ENCODE results near the gene ZNF385C. TPM values are rescaled to one million over a fixed set of nuclear protein-coding genes. Genes with fewer than 3 reads are reported as not detected.
A peak's percentile ranks its signal among the peaks of the same experiment; 100 is the strongest.

Gene ZNF385C
- total RNA-seq, 1 experiment from 2014 or later: 3.7 TPM

DNA sequence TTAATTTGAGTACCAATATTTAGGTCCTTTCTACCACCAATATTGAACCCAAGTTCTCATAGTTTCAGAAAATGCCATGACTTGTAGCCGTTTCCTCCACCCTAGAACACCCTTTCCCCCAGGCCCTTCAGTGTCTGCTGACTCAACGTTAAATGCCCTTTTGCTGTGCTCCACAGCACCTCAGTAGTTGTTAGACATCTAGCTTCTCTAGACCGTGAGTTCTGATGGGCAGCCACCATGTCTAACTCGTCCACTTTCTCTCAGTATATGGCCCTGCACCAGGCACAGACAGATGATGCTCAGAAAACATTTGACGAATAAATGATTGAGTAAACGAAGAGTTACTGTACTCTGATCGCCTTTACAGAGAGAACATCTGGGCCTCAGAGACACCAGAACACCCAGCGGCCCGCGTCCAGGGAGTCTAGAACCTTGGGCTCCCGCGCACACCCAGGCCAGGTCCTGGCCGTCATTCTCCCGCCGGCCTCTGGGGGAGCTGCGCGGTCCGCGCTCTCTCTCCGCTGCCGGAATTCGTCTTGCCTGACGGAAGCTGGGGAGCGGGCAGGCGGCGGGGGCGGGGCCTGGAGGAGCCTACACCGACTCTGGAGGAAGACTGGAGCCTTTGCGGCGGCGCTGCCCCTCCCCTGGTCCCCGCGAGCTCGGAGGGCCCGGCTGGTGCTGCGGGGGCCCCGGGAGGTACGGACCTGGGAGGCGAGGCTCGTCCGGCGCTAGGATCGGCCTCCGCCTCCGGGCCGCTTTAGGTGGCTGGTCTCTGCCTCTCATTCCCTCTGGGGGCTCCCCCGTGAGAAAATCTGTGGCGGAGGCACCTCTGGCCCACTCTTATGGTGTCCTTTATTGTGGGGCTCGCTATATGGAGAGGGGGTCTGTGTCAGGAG lies 78.5 kb downstream of the ZNF385C start, which contains the start of gene NKIRAS2 (continued):
- TF ChIP-seq SMAD4 (CRISPR knock-in tag; IDR thresholded peaks at IDR 0.05) (no peak), KAT7 (CRISPR knock-in tag; IDR thresholded peaks at IDR 0.05; ENCODE audit: borderline replicate concordance) (0 out of 2 replicates have a peak, but pooled peaks have one; percentile 45), NFE2L1 (CRISPR knock-in tag; IDR thresholded peaks at IDR 0.05) (no peak), JAZF1 (CRISPR knock-in tag; IDR thresholded peaks at IDR 0.05) (no peak), TEAD4 (CRISPR knock-in tag; IDR thresholded peaks at IDR 0.05) (no peak), ZSCAN18 (CRISPR knock-in tag; IDR thresholded peaks at IDR 0.05) (peak; percentile 79; the same call in 1 of the 2 replicates), NFYB (CRISPR knock-in tag; conservative IDR thresholded peaks at IDR 0.05; ENCODE audit: low read depth) (no peak), E2F5 (CRISPR knock-in tag; IDR thresholded peaks at IDR 0.05) (peak; percentile 57; the same call in 1 of the 2 replicates), TP53 (CRISPR knock-in tag; IDR thresholded peaks at IDR 0.05) (no peak), SP1 (CRISPR knock-in tag; conservative IDR thresholded peaks at IDR 0.05) (peak; percentile 96), RELA (CRISPR knock-in tag; IDR thresholded peaks at IDR 0.05; ENCODE audit: borderline replicate concordance) (no peak), FOXP1 (CRISPR knock-in tag; IDR thresholded peaks at IDR 0.05; ENCODE audit: borderline replicate concordance) (peak; percentile 81; the same call in 1 of the 2 replicates), PRRX2 (CRISPR knock-in tag; IDR thresholded peaks at IDR 0.05) (no peak), GABPB1 (CRISPR knock-in tag; IDR thresholded peaks at IDR 0.05) (peak; percentile 85), CREM (CRISPR knock-in tag; IDR thresholded peaks at IDR 0.05) (peak; percentile 65; the same call in 1 of the 2 replicates), ERG (CRISPR knock-in tag; IDR thresholded peaks at IDR 0.05) (no peak), TEAD1 (CRISPR knock-in tag; IDR thresholded peaks at IDR 0.05) (0 out of 2 replicates have a peak, but pooled peaks have one; percentile 52)
- TF ChIP-seq, protein P1, sequence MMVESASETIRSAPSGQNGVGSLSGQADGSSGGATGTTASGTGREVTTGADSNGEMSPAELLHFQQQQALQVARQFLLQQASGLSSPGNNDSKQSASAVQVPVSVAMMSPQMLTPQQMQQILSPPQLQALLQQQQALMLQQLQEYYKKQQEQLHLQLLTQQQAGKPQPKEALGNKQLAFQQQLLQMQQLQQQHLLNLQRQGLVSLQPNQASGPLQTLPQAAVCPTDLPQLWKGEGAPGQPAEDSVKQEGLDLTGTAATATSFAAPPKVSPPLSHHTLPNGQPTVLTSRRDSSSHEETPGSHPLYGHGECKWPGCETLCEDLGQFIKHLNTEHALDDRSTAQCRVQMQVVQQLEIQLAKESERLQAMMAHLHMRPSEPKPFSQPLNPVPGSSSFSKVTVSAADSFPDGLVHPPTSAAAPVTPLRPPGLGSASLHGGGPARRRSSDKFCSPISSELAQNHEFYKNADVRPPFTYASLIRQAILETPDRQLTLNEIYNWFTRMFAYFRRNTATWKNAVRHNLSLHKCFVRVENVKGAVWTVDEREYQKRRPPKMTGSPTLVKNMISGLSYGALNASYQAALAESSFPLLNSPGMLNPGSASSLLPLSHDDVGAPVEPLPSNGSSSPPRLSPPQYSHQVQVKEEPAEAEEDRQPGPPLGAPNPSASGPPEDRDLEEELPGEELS (CRISPR knock-in tag; IDR thresholded peaks at IDR 0.05): no peak
- TF ChIP-seq, protein P2, sequence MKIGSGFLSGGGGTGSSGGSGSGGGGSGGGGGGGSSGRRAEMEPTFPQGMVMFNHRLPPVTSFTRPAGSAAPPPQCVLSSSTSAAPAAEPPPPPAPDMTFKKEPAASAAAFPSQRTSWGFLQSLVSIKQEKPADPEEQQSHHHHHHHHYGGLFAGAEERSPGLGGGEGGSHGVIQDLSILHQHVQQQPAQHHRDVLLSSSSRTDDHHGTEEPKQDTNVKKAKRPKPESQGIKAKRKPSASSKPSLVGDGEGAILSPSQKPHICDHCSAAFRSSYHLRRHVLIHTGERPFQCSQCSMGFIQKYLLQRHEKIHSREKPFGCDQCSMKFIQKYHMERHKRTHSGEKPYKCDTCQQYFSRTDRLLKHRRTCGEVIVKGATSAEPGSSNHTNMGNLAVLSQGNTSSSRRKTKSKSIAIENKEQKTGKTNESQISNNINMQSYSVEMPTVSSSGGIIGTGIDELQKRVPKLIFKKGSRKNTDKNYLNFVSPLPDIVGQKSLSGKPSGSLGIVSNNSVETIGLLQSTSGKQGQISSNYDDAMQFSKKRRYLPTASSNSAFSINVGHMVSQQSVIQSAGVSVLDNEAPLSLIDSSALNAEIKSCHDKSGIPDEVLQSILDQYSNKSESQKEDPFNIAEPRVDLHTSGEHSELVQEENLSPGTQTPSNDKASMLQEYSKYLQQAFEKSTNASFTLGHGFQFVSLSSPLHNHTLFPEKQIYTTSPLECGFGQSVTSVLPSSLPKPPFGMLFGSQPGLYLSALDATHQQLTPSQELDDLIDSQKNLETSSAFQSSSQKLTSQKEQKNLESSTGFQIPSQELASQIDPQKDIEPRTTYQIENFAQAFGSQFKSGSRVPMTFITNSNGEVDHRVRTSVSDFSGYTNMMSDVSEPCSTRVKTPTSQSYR (CRISPR knock-in tag; IDR thresholded peaks at IDR 0.05): 0 out of 2 replicates have a peak, but pooled peaks have one; percentile 24
- TF ChIP-seq, protein P3, sequence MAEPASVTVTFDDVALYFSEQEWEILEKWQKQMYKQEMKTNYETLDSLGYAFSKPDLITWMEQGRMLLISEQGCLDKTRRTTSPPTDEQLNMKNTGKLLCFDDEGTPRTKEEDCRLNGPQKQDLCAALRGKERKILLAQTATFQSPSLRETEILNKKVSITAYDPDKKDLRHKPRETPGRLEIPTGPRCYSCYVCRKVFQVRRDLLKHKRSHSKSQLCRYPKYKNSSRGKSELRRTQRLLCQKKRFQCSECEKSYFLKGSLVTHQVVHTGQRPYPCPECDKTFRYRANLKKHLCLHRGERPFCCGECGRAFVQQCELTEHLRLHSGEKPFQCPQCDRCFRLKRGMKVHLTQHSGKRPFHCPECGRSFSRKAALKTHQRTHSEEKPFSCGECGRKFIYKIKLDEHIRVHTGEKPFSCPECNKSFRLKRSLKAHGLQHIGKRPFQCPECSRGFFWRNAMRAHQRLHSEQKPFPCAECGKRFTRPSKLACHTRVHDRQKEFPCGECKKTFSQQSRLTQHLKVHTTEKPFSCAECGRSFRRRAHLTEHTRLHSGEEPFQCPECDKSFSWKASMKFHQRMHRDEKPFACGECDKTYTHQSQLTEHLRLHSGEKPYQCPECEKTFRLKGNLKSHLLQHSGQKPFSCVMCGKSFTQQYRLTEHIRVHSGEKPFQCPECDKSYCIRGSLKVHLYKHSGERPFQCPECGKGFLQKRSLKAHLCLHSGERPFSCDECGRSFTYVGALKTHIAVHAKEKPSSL (CRISPR knock-in tag; conservative IDR thresholded peaks at IDR 0.05): no peak
- TF ChIP-seq, protein P4, sequence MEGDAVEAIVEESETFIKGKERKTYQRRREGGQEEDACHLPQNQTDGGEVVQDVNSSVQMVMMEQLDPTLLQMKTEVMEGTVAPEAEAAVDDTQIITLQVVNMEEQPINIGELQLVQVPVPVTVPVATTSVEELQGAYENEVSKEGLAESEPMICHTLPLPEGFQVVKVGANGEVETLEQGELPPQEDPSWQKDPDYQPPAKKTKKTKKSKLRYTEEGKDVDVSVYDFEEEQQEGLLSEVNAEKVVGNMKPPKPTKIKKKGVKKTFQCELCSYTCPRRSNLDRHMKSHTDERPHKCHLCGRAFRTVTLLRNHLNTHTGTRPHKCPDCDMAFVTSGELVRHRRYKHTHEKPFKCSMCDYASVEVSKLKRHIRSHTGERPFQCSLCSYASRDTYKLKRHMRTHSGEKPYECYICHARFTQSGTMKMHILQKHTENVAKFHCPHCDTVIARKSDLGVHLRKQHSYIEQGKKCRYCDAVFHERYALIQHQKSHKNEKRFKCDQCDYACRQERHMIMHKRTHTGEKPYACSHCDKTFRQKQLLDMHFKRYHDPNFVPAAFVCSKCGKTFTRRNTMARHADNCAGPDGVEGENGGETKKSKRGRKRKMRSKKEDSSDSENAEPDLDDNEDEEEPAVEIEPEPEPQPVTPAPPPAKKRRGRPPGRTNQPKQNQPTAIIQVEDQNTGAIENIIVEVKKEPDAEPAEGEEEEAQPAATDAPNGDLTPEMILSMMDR (IDR thresholded peaks at IDR 0.05): peak; percentile 80
- TF ChIP-seq, protein P5, sequence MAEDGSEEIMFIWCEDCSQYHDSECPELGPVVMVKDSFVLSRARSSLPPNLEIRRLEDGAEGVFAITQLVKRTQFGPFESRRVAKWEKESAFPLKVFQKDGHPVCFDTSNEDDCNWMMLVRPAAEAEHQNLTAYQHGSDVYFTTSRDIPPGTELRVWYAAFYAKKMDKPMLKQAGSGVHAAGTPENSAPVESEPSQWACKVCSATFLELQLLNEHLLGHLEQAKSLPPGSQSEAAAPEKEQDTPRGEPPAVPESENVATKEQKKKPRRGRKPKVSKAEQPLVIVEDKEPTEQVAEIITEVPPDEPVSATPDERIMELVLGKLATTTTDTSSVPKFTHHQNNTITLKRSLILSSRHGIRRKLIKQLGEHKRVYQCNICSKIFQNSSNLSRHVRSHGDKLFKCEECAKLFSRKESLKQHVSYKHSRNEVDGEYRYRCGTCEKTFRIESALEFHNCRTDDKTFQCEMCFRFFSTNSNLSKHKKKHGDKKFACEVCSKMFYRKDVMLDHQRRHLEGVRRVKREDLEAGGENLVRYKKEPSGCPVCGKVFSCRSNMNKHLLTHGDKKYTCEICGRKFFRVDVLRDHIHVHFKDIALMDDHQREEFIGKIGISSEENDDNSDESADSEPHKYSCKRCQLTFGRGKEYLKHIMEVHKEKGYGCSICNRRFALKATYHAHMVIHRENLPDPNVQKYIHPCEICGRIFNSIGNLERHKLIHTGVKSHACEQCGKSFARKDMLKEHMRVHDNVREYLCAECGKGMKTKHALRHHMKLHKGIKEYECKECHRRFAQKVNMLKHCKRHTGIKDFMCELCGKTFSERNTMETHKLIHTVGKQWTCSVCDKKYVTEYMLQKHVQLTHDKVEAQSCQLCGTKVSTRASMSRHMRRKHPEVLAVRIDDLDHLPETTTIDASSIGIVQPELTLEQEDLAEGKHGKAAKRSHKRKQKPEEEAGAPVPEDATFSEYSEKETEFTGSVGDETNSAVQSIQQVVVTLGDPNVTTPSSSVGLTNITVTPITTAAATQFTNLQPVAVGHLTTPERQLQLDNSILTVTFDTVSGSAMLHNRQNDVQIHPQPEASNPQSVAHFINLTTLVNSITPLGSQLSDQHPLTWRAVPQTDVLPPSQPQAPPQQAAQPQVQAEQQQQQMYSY (CRISPR knock-in tag; IDR thresholded peaks at IDR 0.05): no peak
